Measurements from ENCODE around the gene SLC38A7. TPM values are rescaled to one million over a fixed set of nuclear protein-coding genes. Genes with fewer than 3 reads are reported as not detected.
A peak's percentile ranks its signal among the peaks of the same experiment; 100 is the strongest.

SLC38A7 gene
- total and polyA plus RNA-seq, 2 of the 13 experiments (the other 11 are each of a cell fraction or from before 2014, with no cell fraction given), result 13.2 to 14.1 TPM

GRCh38 chr16:58652741-58653140, 31.8 kb downstream of the SLC38A7 start (continued):
- TF ChIP-seq HIC2 (CRISPR knock-in tag; IDR thresholded peaks at IDR 0.05; ENCODE audit: low read depth), result 0 out of 2 replicates have a peak, but pooled peaks have one; percentile 28
- TF ChIP-seq ZNF713 (CRISPR knock-in tag; IDR thresholded peaks at IDR 0.05), result no peak
- no peak for TF ChIP-seq SRY (CRISPR knock-in tag; IDR thresholded peaks at IDR 0.05)
- no peak for TF ChIP-seq ZBTB1 (CRISPR knock-in tag; IDR thresholded peaks at IDR 0.05; ENCODE audit: borderline replicate concordance)
- 0 out of 2 replicates have a peak, but pooled peaks have one; percentile 38 for TF ChIP-seq ZNF12 (CRISPR knock-in tag; IDR thresholded peaks at IDR 0.05)
- no peak for TF ChIP-seq HNRNPK (IDR thresholded peaks at IDR 0.05; ENCODE audit: low read depth, low read length, poor library complexity, severe bottlenecking)
- TF ChIP-seq ZNF878 (CRISPR knock-in tag; IDR thresholded peaks at IDR 0.05), result no peak
- TF ChIP-seq ZNF562 (CRISPR knock-in tag; IDR thresholded peaks at IDR 0.05; ENCODE audit: borderline replicate concordance), result no peak
- no peak for TF ChIP-seq ZBTB34 (CRISPR knock-in tag; IDR thresholded peaks at IDR 0.05)
- TF ChIP-seq ZNF354B (CRISPR knock-in tag; IDR thresholded peaks at IDR 0.05), result no peak
- peak; percentile 6 for TF ChIP-seq TEAD3 (CRISPR knock-in tag; optimal IDR thresholded peaks at IDR 0.05; ENCODE audit: borderline replicate concordance)
- TF ChIP-seq NFATC3 (CRISPR knock-in tag; IDR thresholded peaks at IDR 0.05), result no peak
- no peak for TF ChIP-seq MXI1 (IDR thresholded peaks at IDR 0.05; ENCODE audit: borderline replicate concordance, low read depth, low read length)
- TF ChIP-seq RFXAP (CRISPR knock-in tag; IDR thresholded peaks at IDR 0.05; ENCODE audit: borderline replicate concordance), result peak; percentile 60; the same call in 1 of the 2 replicates
- TF ChIP-seq SOX6 (IDR thresholded peaks at IDR 0.05), result no peak
- TF ChIP-seq SOX6 (CRISPR knock-in tag; IDR thresholded peaks at IDR 0.05), result 0 out of 2 replicates have a peak, but pooled peaks have one; percentile 14
- no peak for TF ChIP-seq IRX3 (CRISPR knock-in tag; IDR thresholded peaks at IDR 0.05; ENCODE audit: borderline replicate concordance, low read depth)
- no peak for TF ChIP-seq CENPBD1 (CRISPR knock-in tag; IDR thresholded peaks at IDR 0.05; ENCODE audit: borderline replicate concordance, low read depth)
- no peak for TF ChIP-seq SCMH1 (CRISPR knock-in tag; IDR thresholded peaks at IDR 0.05; ENCODE audit: borderline replicate concordance)
- 0 out of 2 replicates have a peak, but pooled peaks have one; percentile 20 for TF ChIP-seq ZNF644 (CRISPR knock-in tag; IDR thresholded peaks at IDR 0.05; ENCODE audit: low read depth)
- TF ChIP-seq RXRA (CRISPR knock-in tag; IDR thresholded peaks at IDR 0.05), result peak; percentile 35; the same call in 1 of the 2 replicates
- TF ChIP-seq MTERF4 (CRISPR knock-in tag; IDR thresholded peaks at IDR 0.05), result 0 out of 2 replicates have a peak, but pooled peaks have one; percentile 34
- no peak for TF ChIP-seq ZNF772 (CRISPR knock-in tag; IDR thresholded peaks at IDR 0.05)
- no peak for TF ChIP-seq ZBTB3 (CRISPR knock-in tag; IDR thresholded peaks at IDR 0.05; ENCODE audit: borderline replicate concordance, low read depth)
- peak; percentile 41; the same call in 1 of the 2 replicates for TF ChIP-seq GATAD2A (CRISPR knock-in tag; IDR thresholded peaks at IDR 0.05)

Measured in HepG2 (cell line).